Naive thymus-derived CD4-positive, alpha-beta T cell (primary cell): ENCODE results near the gene SMIM15. TPM values are rescaled to one million over a fixed set of nuclear protein-coding genes. Genes with fewer than 3 reads are reported as not detected.

Experiments used
- ATAC-seq: fragments of 150-1000 bp; cut with Tn5 transposase; 2 replicates; pipeline ENCODE4 v1.10.0; 2021; ENCODE audit warnings: mild to moderate bottlenecking, moderate library complexity
- CTCF ChIA-PET: fragments of 350-600 bp; sonication (Branson Sonifier 250); formaldehyde crosslinking; loops from one replicate; lab custom pipeline; 2021; ENCODE audit warnings: antibody characterized with exemption; lab: Charles Lee
- POLR2A ChIA-PET: fragments of 350-600 bp; sonication (Branson Sonifier 250); formaldehyde crosslinking; loops from one replicate; lab custom pipeline; 2021; ENCODE audit warnings: antibody characterized with exemption, inconsistent platforms; lab: Charles Lee
- DNase-seq, 9 donors: peaks; one replicate each; pipeline versions ENCODE4 v3.0.0 to v3.0.0-alpha.2; 2020 to 2022; ENCODE audit warnings: mixed read lengths in 1 of 9
- H3K27ac ChIP-seq: one replicate; pipeline ENCODE4 v1.7.0; 2013; ENCODE audit warnings: mild to moderate bottlenecking, low read depth, low read length, moderate library complexity
- H3K27me3 ChIP-seq, 2 donors: one replicate each; pipeline ENCODE4 v1.7.0; 2013; ENCODE audit warnings: low read length in 2 of 2, mild to moderate bottlenecking in 2 of 2, moderate library complexity in 2 of 2; ENCODE audit not compliant: control insufficient read depth in 2 of 2, insufficient read depth in 2 of 2
- H3K36me3 ChIP-seq, 3 experiments: 1 replicate in 2 of 3; 2 replicates in 1 of 3; pipeline ENCODE4 v1.7.0; 2013; ENCODE audit warnings: low read length in 3 of 3, mild to moderate bottlenecking in 3 of 3, moderate library complexity in 1 of 3; ENCODE audit not compliant: insufficient read depth in 3 of 3, control insufficient read depth in 2 of 3
- H3K4me1 ChIP-seq, 2 donors: one replicate each; pipeline ENCODE4 v1.7.0; 2013; ENCODE audit warnings: low read length in 2 of 2, mild to moderate bottlenecking in 2 of 2, moderate library complexity in 1 of 2; ENCODE audit not compliant: control insufficient read depth in 2 of 2, insufficient read depth in 2 of 2
- H3K4me3 ChIP-seq: 2 replicates; pipeline ENCODE4 v1.7.0; 2013; ENCODE audit warnings: mild to moderate bottlenecking, low read length
- H3K9me3 ChIP-seq, 3 experiments: 1 replicate in 2 of 3; 2 replicates in 1 of 3; pipeline ENCODE4 v1.7.0; 2013; ENCODE audit warnings: low read length in 3 of 3; ENCODE audit not compliant: control insufficient read depth in 2 of 3
- H3K27ac Mint-ChIP-seq, 9 donors: one replicate each; pipeline ENCODE4 v1.8.0; 2020 to 2022; ENCODE audit warnings: mixed read lengths in 9 of 9, mild to moderate bottlenecking in 8 of 9, moderate library complexity in 5 of 9, inconsistent platforms in 2 of 9
- H3K27me3 Mint-ChIP-seq, 5 donors: one replicate each; pipeline ENCODE4 v1.8.0; 2021 to 2022; ENCODE audit warnings: mixed read lengths in 5 of 5, mild to moderate bottlenecking in 1 of 5
- H3K36me3 Mint-ChIP-seq, 5 donors: one replicate each; pipeline ENCODE4 v1.8.0; 2020 to 2022; ENCODE audit warnings: mixed read lengths in 5 of 5, mild to moderate bottlenecking in 3 of 5, inconsistent platforms in 1 of 5
- H3K4me1 Mint-ChIP-seq, 7 donors: one replicate each; pipeline ENCODE4 v1.8.0; 2020 to 2022; ENCODE audit warnings: mixed read lengths in 7 of 7, mild to moderate bottlenecking in 3 of 7, inconsistent platforms in 1 of 7
- H3K4me3 Mint-ChIP-seq, 10 donors: one replicate each; pipeline ENCODE4 v1.8.0; 2020 to 2022; ENCODE audit warnings: mild to moderate bottlenecking in 10 of 10, mixed read lengths in 10 of 10, moderate library complexity in 6 of 10, inconsistent platforms in 2 of 10
- H3K9me3 Mint-ChIP-seq, 11 donors: one replicate each; pipeline ENCODE4 v1.8.0; 2020 to 2022; ENCODE audit warnings: mixed read lengths in 11 of 11, mild to moderate bottlenecking in 4 of 11, inconsistent platforms in 1 of 11, moderate library complexity in 1 of 11
- intact Hi-C, 2 donors: fragments of 100-400 bp; cut with micrococcal nuclease; formaldehyde crosslinking; loops; one replicate each; pipeline ENCODE4 v1.15.1; 2023
- polyA plus RNA-seq, 2 donors: library from polyadenylated mRNA; unstranded; fragments of 300-500 nt; fragmentation: Illumina TruSeq; gene quantifications; one replicate each; pipeline ENCODE4 v1.2.3, GENCODE V29; 2021
- total RNA-seq, 6 experiments: library from RNA in 5 of 6; stranded (reverse) in 5 of 6; gene quantifications; 1 replicate in 5 of 6; 2 replicates in 1 of 6; pipeline ENCODE4 v1.2.3 and lab custom pipeline; 2021 to 2026

SMIM15 gene
- total and polyA plus RNA-seq, 7 experiments from 2014 or later = 17.3 to 49.0 (median 25.3) TPM

DNA sequence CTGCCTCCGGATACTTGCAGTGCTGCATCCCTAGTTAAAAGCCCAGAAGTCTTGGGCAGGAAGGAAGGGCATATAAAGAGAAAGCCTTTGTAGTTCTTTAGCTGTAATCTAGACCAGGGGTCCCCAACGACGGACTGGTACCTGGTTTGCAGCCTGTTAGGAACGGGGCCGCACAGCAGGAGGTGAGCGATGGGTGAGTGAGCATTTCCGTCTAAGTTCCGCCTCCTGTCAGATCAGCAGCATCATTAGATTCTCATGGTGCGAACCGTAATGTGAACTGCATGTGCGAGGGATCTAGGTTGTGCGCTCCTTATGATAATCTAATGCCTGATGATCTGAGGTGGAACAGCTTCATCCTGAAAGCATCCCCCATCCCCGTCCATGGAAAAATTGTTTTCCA, 1.6 kb upstream of the SMIM15 start:
- peaks cover 0 to 13% (median 5%) of the 10 kb centered on the region in 11 donors for H3K9me3 Mint-ChIP-seq
- peaks cover 8 to 16% of the 10 kb centered on the region in 2 donors for H3K4me1 ChIP-seq
- no peaks in the 10 kb centered on the region for H3K27me3 ChIP-seq
- CTCF ChIA-PET = interaction anchor here (0.6 to 0.8 kb wide), 2 partner anchors 18 to 124 kb away, joined by 3 read pairs; no protein-coding TSS in a partner anchor
- H3K36me3 Mint-ChIP-seq = peaks cover 8 to 32% (median 28%) of the 10 kb centered on the region in 5 donors
- peaks cover 0 to 14% (median 12%) of the 10 kb centered on the region in 3 experiments for H3K36me3 ChIP-seq
- ATAC-seq (no peak), DNase-seq (no peak)
- peak overlapping the region in 3 of 9 donors; percentile 95 to 97 (median 96) for H3K27ac Mint-ChIP-seq
- H3K4me1 Mint-ChIP-seq = peaks cover 5 to 53% (median 40%) of the 10 kb centered on the region in 7 donors
- intact Hi-C loops = loop anchor here (2.0 to 10.0 kb wide), 8 partner anchors 113 to 1249 kb away; partner anchors contain the start of genes IPO11 (in 2 of the 2), DEPDC1B (in 1 of the 2), ERCC8 (in 1 of the 2) and NDUFAF2 (in 1 of the 2)
- POLR2A ChIA-PET = interaction anchor here (1.7 kb wide), 1 partner anchor 167 kb away, joined by 5 read pairs; no protein-coding TSS in a partner anchor
- peak overlapping the region in 7 of 10 donors; percentile 25 to 98 (median 94) for H3K4me3 Mint-ChIP-seq
- H3K27ac ChIP-seq = no peak overlapping the region
- H3K27me3 Mint-ChIP-seq = no peaks in the 10 kb centered on the region
- no peaks in the 10 kb centered on the region for H3K9me3 ChIP-seq
- no peak overlapping the region for H3K4me3 ChIP-seq

DNA sequence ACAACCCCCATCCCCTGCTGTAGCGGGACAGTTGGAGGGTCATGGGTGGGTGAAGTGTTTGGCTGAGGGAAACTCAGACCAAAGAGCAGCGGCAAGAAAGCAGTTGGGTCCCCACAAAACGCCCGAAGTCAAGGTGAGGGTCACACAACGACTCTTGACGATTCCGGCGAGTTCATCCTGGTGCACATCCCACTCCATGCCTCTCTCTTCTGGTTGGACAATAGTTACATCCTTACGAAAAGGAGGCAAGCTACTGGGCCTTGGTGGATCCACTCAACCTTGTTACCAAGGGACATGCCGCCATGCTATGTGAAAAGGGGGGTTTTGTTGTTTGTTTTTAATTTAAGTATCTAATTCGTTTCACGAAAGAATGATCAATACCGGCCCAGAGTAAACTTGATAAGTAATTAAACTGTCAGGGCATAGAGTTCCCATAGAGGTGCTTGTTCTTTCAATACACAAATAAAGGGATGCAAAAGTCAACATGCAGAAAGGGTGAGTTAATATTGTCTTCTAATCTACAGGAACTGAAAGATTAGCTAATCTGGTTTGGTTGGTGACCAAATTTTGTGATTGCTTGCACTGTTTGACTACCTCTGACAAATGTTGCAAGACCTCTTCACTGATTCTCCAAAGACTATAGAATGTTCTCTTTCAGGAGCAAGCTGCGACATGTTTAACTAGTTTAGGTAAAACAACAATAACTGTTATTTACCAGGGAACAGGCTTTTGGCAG, 732 bp upstream of the SMIM15 start:
- POLR2A ChIA-PET = interaction anchor here (1.7 to 2.6 kb wide), 2 partner anchors 168 kb away, joined by 5 to 18 read pairs; partner anchors contain the start of gene ZSWIM6
- Mint-ChIP-seq H3K36me3 (peaks cover 8 to 38% (median 35%) of the 10 kb centered on the region in 5 donors), H3K4me3 (peak overlapping the region; percentile 92 to 98 (median 94)), H3K9me3 (peaks cover 0 to 15% (median 5%) of the 10 kb centered on the region in 11 donors), H3K27me3 (no peaks in the 10 kb centered on the region), H3K27ac (peak overlapping the region; percentile 80 to 98 (median 95)), H3K4me1 (peaks cover 5 to 57% (median 45%) of the 10 kb centered on the region in 7 donors)
- peaks cover 8 to 16% of the 10 kb centered on the region in 2 donors for H3K4me1 ChIP-seq
- H3K27ac ChIP-seq = peak overlapping the region; percentile 77
- CTCF ChIA-PET = no interaction called here
- ATAC-seq (no peak), DNase-seq (peak in 2 of 9 donors; percentile 7 to 17)
- H3K27me3 ChIP-seq = no peaks in the 10 kb centered on the region
- H3K9me3 ChIP-seq = no peaks in the 10 kb centered on the region
- peak overlapping the region; percentile 87 for H3K4me3 ChIP-seq
- H3K36me3 ChIP-seq = peaks cover 0 to 17% (median 16%) of the 10 kb centered on the region in 3 experiments
- intact Hi-C loops = loop anchor here (1.0 to 10.0 kb wide), 11 partner anchors 114 to 1250 kb away; partner anchors contain the start of genes ERCC8 (in 2 of the 2), IPO11 (in 2 of the 2), NDUFAF2 (in 2 of the 2) and ZSWIM6 (in 2 of the 2)

DNA sequence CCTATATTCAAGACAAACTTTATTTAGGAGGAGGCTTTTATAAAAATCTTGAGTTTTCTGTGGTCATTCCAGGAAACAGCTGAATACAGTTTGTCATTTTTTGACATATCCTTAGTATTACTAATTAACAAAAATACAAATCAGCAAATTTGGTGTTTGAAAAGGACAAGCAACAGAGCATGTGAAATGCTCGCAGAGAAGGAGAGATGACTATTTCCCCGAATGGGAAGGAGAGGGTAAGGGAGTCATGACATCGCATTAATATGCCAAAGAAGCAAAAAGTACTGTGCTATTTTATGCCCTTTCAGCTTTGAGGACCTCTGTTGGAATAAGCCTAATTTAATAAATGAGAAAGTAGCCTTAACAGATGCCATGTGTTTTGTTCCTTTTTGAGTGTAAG, 1.8 kb downstream of the SMIM15 start:
- peaks cover 8 to 50% (median 48%) of the 10 kb centered on the region in 5 donors for H3K36me3 Mint-ChIP-seq
- peak overlapping the region in 6 of 9 donors; percentile 41 to 86 (median 54) for H3K27ac Mint-ChIP-seq
- ChIA-PET CTCF (no interaction called here), POLR2A (interaction anchor here (2.6 kb wide), 1 partner anchor 171 kb away, joined by 18 read pairs; the partner anchor contains the start of gene ZSWIM6)
- no peaks in the 10 kb centered on the region for H3K27me3 Mint-ChIP-seq
- H3K9me3 Mint-ChIP-seq = peaks cover 0 to 31% (median 10%) of the 10 kb centered on the region in 11 donors
- peak overlapping the region in 8 of 10 donors; percentile 7 to 97 (median 53) for H3K4me3 Mint-ChIP-seq
- H3K4me3 ChIP-seq = no peak overlapping the region
- no peak overlapping the region for H3K27ac ChIP-seq
- no peaks in the 10 kb centered on the region for H3K27me3 ChIP-seq
- DNase-seq (no peak), ATAC-seq (no peak)
- peaks cover 0 to 22% (median 22%) of the 10 kb centered on the region in 3 experiments for H3K36me3 ChIP-seq
- peaks cover 8 to 16% of the 10 kb centered on the region in 2 donors for H3K4me1 ChIP-seq
- intact Hi-C loops = loop anchor here (5.0 to 10.0 kb wide), 4 partner anchors 117 to 1252 kb away; partner anchors contain the start of genes DEPDC1B (in 1 of the 2) and IPO11 (in 1 of the 2)
- H3K9me3 ChIP-seq = peaks cover 0 to 7% (median 0%) of the 10 kb centered on the region in 3 experiments
- peaks cover 5 to 57% (median 46%) of the 10 kb centered on the region in 7 donors for H3K4me1 Mint-ChIP-seq

DNA sequence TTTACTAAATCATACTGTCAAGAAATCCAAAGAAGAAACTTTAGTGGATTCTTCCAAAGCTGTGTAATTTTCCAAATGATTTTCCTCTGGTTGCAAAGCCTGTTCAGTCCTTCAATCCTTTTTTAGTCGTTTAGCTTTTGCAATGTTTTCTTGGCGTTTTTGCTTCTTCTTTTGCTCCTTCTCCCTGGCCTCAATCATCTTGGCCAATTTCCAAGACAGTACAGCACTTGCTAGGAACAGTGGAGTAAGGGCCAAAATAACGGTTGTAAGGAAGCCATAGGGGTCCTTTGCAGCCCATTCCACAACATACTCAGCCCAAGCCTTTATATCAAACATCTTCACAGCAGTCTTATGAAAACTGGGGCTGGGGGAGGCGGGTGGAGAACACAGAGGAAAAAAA, 2.4 kb downstream of the SMIM15 start:
- H3K36me3 Mint-ChIP-seq = peaks cover 8 to 56% (median 55%) of the 10 kb centered on the region in 5 donors
- POLR2A ChIA-PET = no interaction called here

DNA sequence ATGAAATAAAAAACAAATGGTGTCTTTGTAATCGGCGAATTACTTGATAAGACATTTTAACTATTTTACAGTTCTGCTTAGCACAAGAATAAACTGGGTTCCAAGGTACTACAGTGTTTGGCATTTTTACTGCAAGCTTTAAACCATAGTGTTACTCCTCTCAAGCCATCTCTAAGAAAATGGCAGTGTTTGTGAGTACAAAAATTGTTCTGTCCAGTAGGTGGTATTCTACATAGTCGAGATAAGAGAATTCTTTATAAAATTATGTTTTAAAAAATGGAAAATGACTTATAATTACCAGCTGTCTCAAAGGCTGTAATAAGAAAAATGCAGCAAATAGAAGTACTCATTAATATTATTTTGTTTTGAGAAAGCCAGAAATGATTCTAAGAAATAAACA, 3.2 kb downstream of the SMIM15 start:
- Mint-ChIP-seq H3K27ac (no peak overlapping the region), H3K4me1 (peaks cover under 1 to 53% (median 45%) of the 10 kb centered on the region in 7 donors), H3K27me3 (no peaks in the 10 kb centered on the region), H3K4me3 (peak overlapping the region in 1 of 10 donors; percentile 97), H3K36me3 (peaks cover 8 to 64% (median 60%) of the 10 kb centered on the region in 5 donors), H3K9me3 (peaks cover 0 to 45% (median 13%) of the 10 kb centered on the region in 11 donors)
- Histone ChIP-seq H3K9me3 (peaks cover 0 to 7% (median 0%) of the 10 kb centered on the region in 3 experiments), H3K27me3 (no peaks in the 10 kb centered on the region), H3K36me3 (peaks cover 0 to 22% (median 22%) of the 10 kb centered on the region in 3 experiments), H3K4me1 (peaks cover 8 to 16% of the 10 kb centered on the region in 2 donors), H3K4me3 (no peak overlapping the region), H3K27ac (no peak overlapping the region)
- no peak for DNase-seq
- ATAC-seq = no peak
- POLR2A ChIA-PET = no interaction called here
- intact Hi-C loops = no loop called here
- CTCF ChIA-PET = no interaction called here

More for the DNA sequence above, 2.4 kb downstream of the SMIM15 start:
- Mint-ChIP-seq H3K27ac (peak overlapping the region in 5 of 9 donors; percentile 9 to 78 (median 53)), H3K27me3 (no peaks in the 10 kb centered on the region), H3K4me1 (peaks cover 5 to 57% (median 46%) of the 10 kb centered on the region in 7 donors), H3K9me3 (peaks cover 0 to 37% (median 11%) of the 10 kb centered on the region in 11 donors), H3K4me3 (peak overlapping the region in 4 of 10 donors; percentile 18 to 97 (median 54))
- DNase-seq (no peak), ATAC-seq (no peak)
- Histone ChIP-seq H3K9me3 (peaks cover 0 to 7% (median 0%) of the 10 kb centered on the region in 3 experiments), H3K4me1 (peaks cover 8 to 16% of the 10 kb centered on the region in 2 donors), H3K27me3 (no peaks in the 10 kb centered on the region), H3K36me3 (peaks cover 0 to 22% (median 22%) of the 10 kb centered on the region in 3 experiments), H3K27ac (no peak overlapping the region), H3K4me3 (no peak overlapping the region)
- CTCF ChIA-PET = no interaction called here
- intact Hi-C loops = loop anchor here (5.0 to 10.0 kb wide), 4 partner anchors 117 to 1252 kb away; partner anchors contain the start of genes DEPDC1B (in 1 of the 2) and IPO11 (in 1 of the 2)

DNA sequence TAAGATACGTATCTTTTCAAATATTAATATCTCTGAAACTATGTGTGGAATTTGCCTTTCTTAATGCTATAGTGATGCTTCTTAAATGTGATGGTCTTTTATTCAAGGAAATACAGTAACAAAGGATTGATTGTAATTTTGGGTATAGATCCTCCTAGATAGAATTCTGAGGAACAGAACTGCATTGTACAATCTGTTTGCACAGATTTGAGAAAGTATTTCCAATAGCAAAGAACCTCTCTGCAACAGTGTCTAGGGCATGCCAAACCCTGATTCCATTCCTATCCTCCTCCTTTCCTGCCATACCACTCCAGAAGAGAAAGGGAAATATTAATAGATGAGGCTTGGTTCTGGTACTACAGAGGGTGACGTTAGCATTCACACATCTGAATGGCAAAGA, 10.4 kb downstream of the SMIM15 start:
- no peak for DNase-seq
- POLR2A ChIA-PET = no interaction called here
- peaks cover 6 to 51% (median 44%) of the 10 kb centered on the region in 5 donors for H3K36me3 Mint-ChIP-seq

More for the DNA sequence above, 10.4 kb downstream of the SMIM15 start:
- Histone ChIP-seq H3K27me3 (no peaks in the 10 kb centered on the region), H3K4me1 (no peaks in the 10 kb centered on the region), H3K4me3 (no peak overlapping the region), H3K9me3 (peaks cover 0 to 7% (median 0%) of the 10 kb centered on the region in 3 experiments), H3K27ac (no peak overlapping the region), H3K36me3 (no peaks in the 10 kb centered on the region)
- H3K27me3 Mint-ChIP-seq = no peaks in the 10 kb centered on the region
- no peak for ATAC-seq
- H3K4me3 Mint-ChIP-seq = no peak overlapping the region
- peaks cover 0 to 1% (median 0%) of the 10 kb centered on the region in 7 donors for H3K4me1 Mint-ChIP-seq
- CTCF ChIA-PET = no interaction called here
- no peak overlapping the region for H3K27ac Mint-ChIP-seq
- H3K9me3 Mint-ChIP-seq = peaks cover 6 to 72% (median 27%) of the 10 kb centered on the region in 11 donors
- intact Hi-C loops = no loop called here
